ENCODE data around the gene CCDC70.
"Not testable (repeated sequence)": the region's sequence is repeated elsewhere in the genome, so short reads cannot be mapped to it uniquely, and the experiment has no call there.

The CCDC70 gene

DNA sequence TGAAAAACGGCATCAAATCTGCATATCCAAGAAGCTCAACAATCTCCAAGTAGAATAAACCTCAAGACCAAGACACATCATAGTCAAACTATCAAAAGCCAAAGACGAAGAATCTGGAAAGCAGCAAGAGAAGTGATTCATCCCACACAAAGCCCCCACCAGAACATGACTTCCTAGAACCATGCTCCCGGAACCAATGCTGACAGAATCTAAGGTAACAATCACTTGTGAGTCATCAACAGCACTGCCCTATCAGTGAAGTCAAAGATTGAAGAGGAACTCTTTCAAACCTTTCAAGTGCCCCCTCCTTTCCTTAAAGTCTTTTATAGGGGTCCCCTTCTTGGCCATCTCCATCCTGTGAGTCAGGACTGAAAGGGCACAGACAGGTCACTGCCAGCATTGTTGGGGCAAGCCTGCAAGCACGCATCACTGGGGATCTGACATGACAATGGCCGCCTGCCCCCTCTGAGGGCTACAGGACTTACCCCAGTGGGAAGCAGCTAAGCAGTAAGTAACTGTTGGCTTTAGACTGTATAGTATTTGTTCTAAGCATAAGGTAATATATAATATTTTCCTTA lies at the start of gene CCDC70:
Gene CCDC70 (plus strand): TSS at position 247 of the 578 bp plus-strand sequence. CDS start 3,443 bp downstream, outside the sequence.
- DNase-seq, result no peak

- DNase-seq, result no peak
These were observed 47.7 kb upstream of the CCDC70 start for GRCh38 chr13:51814071-51814470.

DNA sequence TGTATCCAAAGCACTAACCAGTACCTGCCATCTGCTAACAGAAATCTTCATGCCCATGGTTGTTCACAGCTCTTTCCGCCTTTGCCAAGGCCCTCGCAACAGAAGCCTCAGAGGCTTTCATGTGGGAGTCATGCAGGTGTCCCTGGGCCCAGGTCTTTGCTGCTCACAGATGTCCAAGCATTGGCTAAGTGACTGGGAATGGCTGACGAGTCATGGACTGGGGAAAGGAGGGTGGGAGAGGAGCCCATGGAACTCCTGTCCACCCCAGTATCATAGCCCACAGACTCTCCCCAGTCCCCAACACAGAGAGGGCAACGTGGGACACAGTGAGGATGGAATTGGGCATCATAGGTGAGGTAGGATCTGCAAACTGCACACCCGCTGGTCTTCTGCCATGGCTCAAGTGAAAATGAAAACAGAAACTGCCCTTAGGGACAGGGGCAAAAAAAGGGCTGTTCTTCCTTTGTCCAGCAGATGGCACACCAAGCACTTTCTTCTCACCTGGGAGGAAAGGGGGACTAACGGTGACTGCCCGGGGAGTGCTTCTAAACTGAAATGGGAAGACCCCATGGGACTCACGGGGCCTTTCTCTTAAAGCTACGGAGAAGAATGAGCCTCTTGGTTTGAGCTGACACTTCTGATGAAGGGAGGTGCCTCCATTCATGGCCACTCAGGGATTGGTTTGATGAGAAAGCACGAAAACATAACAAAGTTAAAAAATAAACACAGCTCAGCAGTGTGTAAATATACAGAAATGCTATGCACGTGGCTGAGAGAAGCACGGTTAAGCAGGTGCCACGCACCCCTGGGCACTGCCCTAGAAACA lies 46.7 kb upstream of the CCDC70 start:
- DNase-seq, result no peak

DNA sequence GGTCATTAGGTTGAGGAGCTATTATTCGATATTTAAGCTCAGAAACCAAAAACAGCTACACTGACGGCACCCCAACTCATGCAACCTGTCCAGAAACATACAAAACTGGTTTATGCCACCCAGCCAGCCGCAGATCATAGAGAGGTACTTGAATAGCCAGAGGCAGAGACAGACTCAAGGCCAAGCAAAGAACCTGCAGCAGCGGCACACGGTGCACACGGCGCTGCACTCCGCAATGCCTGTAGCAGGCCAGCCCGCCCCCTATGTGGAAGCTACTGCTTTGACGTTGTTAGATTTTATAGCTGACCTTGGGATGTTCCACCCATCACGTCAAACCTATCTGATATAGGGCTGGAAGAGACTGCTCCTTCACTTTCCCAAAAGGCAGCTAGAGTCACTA lies 45.9 kb upstream of the CCDC70 start:
- DNase-seq, result no peak

- no peak for DNase-seq
These were observed 45.0 kb upstream of the CCDC70 start for GRCh38 chr13:51816604-51817249.

- DNase-seq, result no peak
These were observed 44.1 kb upstream of the CCDC70 start for GRCh38 chr13:51817717-51818116.

- no peak for DNase-seq
These were observed 43.5 kb upstream of the CCDC70 start for GRCh38 chr13:51818276-51818675.

GRCh38 chr13:51818781-51819511 lies 42.8 kb upstream of the CCDC70 start:
- no peak for DNase-seq

GRCh38 chr13:51819544-51819943 lies 42.2 kb upstream of the CCDC70 start:
- no peak for DNase-seq

- DNase-seq, result no peak
These were observed 41.7 kb upstream of the CCDC70 start for GRCh38 chr13:51820016-51820597.

GRCh38 chr13:51821606-51822005 lies 40.2 kb upstream of the CCDC70 start:
- no peak for DNase-seq

DNA sequence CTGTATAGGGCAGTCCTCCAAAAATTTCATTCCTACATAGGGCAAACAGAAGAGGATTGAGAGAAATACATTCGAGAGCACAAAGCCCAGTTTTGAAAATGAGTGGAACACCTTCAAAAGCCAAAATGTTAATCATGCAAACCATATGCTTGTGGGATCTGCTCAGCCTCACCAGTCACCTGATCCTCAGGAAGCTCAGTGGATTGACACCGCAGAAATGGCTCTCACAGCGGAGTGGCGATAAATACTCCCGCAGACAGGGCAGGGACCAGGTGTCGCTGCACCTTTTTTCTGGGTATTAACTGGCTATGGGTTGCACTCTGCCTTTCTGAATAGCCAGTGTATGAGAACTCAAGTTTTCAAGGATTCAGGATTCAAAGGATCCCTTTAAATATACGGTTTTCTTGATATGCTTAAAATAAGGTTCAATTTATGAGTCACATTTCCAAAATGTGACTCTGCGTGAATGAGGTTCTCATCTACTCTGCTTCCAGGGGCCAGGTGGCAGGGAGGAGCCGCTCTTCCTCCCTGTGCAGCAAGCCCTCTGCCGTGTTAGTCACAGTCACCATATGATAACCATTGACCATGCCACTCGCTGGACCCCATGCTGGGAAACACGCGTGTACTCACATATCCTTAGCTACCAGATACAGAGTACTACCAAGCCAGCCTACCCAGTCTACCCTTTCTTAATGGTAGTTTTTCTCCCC lies 39.5 kb upstream of the CCDC70 start:
- no peak for DNase-seq

GRCh38 chr13:51823359-51823758 lies 38.4 kb upstream of the CCDC70 start:
- DNase-seq, result no peak

DNA sequence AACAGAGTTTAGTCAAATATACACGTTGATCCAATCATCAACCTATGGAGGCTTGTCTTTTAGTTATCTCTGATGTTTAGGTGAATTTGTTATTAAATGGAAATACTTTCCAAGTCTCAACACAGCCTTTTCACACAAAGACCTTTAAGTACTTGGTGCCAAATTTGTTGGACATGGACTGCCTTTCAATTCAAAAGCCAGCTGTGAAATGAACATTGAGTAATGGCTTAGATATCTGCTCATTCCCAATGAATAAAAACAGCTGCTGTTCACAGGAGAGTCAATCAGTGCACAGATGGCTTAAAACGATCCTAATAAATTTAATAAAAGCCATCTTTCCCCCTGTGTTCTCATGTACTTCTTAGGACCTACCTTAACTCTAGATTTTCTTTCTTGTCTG lies 37.9 kb upstream of the CCDC70 start:
- DNase-seq, result no peak

DNA sequence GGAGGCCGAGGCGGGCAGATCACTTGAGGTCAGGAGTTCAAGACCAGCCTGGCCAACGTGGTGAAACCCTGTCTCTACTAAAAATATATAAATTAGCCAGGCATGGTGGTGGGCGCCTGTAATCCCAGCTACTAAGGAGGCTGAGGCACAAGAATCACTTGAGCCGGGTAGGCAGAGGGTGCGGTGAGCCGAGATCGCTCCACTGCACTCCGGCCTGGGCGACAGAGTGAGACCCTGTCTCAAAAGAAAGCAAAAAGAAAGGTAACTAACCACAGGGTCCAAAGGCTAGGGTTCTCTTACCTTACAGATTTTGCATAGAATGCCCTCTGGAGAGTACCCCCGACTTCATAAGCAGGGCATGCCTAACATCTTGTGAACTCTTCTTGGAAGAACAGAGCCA lies 37.1 kb upstream of the CCDC70 start:
- DNase-seq, result not testable (repeated sequence)

DNA sequence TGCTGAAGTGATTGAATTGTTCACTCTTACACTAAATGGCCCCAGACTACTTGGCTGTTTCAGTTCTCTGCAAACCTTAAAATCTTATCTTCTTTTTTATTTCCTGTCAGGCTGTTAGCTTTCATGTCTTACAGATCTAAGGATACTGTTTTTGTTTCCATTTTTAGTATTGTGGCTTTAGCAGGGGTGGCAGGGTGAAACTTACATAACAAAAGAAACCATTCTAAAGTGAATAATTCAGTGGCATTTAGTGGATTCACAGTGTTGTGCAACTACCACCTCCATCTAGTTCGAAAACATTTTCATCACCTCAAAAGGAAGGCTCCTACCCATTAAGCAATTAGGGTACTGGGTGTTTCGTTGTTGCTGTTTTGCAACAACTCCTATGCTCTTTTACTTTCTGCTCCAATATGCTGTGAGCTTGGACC lies 36.6 kb upstream of the CCDC70 start:
- no peak for DNase-seq

DNA sequence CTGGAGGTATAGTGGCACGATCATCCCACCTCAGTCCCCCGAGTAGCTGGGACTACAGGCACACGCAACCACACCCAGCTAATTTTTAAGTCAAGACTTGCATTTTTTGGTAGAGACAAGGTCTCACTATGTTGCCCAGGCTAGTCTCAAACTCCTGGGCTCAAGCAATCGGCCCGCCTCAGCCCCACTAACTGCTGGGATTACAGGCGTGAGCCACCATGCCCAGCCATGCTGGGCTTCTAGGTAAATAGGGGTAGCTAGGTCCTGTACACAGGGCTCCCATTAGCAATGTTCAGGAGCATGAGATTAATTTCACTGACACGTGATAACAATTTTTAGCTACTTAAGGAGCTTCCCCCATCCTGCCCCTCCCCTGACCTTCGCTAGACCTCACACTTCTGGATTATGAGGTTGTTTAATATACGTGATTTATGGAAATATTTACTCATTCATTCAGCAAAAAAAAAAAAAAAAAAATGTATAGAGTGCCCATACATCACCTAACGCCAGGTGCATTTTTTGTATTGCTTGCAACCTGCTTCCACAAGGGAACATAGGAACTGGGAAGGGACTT lies 36.0 kb upstream of the CCDC70 start:
- DNase-seq, result no peak

DNA sequence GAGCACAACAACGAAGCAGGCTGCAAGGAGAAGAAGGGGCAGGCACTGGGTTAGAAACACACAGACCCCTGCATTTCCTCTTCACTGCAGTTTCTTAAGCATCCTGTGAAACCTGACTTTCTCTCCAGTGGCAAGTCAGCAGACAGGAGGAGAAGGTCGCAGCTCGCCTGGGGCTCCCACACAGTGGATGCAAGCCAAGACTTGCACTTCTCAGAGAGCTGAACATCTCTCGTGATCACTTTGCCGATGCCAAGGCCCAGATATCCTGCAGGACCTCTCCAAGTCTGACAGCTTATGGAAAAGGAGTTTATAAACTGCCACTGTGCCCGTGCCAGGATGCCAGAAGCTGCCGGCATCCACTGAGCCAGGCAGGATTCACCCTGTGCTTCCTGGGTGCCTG lies 35.2 kb upstream of the CCDC70 start:
- DNase-seq, result no peak

GRCh38 chr13:51827254-51827653 lies 34.5 kb upstream of the CCDC70 start:
- no peak for DNase-seq

GRCh38 chr13:51828730-51829567 lies 32.8 kb upstream of the CCDC70 start:
- DNase-seq, result no peak

DNA sequence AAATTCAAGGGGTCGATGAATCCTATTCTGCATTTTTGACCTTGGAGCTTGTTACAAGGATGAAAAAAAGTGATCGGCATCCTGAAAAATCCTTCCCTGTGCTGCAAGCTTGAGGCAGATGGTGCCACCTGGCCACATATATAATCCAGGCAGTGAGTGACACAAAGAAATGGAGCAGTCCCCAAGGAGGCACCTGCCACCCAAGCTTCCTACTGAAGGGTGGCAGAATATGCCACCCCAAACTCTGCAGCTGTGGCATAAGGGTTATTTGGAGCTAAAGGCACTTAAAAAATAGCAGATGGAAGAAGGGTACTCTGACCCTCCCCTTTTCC lies 32.2 kb upstream of the CCDC70 start:
- DNase-seq, result no peak
